Measurements from ENCODE around the gene USP35. TPM values are rescaled to one million over a fixed set of nuclear protein-coding genes. Genes with fewer than 3 reads are reported as not detected.
"Not testable (repeated sequence)": the region's sequence is repeated elsewhere in the genome, so short reads cannot be mapped to it uniquely, and the experiment has no call there.

Gene USP35
- total RNA-seq, 2 donors from 2014 or later: 7.2 to 7.9 TPM

- Mint-ChIP-seq H3K4me1 (ENCODE audit: low read depth in 2 of 2) (no peaks in the 10 kb centered on the region), H3K36me3 (no peaks in the 10 kb centered on the region), H3K27me3 (peaks cover 0 to 6% of the 10 kb centered on the region in 2 donors), H3K27ac (no peak overlapping the region), H3K4me3 (no peak overlapping the region), H3K9me3 (no peaks in the 10 kb centered on the region)
- ATAC-seq (no peak), DNase-seq (ENCODE audit: low spot score) (no peak)
Observed at GRCh38 chr11:78231962-78232501, 43.3 kb downstream of the USP35 start.

DNA sequence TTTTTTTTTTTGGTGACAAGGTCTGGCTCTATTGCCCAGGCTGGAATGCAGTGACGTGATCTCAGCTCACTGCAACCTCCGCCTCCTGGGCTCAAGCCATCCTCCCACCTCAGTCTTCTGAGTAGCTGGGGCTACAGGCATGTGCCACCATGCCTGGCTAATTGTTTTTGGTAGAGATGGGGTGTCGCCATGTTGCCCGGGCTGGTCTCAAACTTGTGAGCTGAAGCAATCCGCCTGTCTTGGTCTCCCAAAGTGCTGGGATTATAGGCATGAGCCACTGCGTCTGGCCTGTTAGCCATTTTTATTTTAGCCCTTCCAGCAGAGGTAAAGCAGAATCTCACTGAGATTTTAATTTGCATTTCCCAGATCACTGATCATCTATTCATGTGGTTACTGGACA is 44.3 kb downstream of the USP35 start:
- H3K27ac Mint-ChIP-seq; H3K36me3 Mint-ChIP-seq; H3K9me3 Mint-ChIP-seq; ATAC-seq; H3K4me3 Mint-ChIP-seq; DNase-seq (ENCODE audit: low spot score); H3K4me1 Mint-ChIP-seq (ENCODE audit: low read depth in 2 of 2): not testable (repeated sequence)
- H3K27me3 Mint-ChIP-seq: peaks cover 4 to 15% of the 10 kb centered on the region in 2 donors

GRCh38 chr11:78234006-78234405 is 45.3 kb downstream of the USP35 start:
- DNase-seq (ENCODE audit: low spot score): no peak
- Mint-ChIP-seq H3K4me1 (ENCODE audit: low read depth in 2 of 2) (no peaks in the 10 kb centered on the region), H3K4me3 (no peak overlapping the region), H3K27me3 (peaks cover 4 to 15% of the 10 kb centered on the region in 2 donors), H3K36me3 (no peaks in the 10 kb centered on the region), H3K9me3 (no peaks in the 10 kb centered on the region), H3K27ac (no peak overlapping the region)
- no peak for ATAC-seq

- Mint-ChIP-seq H3K27me3 (peaks cover 6 to 15% of the 10 kb centered on the region in 2 donors), H3K27ac (no peak overlapping the region), H3K36me3 (peaks cover 12% of the 10 kb centered on the region), H3K9me3 (peaks cover 10% of the 10 kb centered on the region), H3K4me1 (ENCODE audit: low read depth in 2 of 2) (no peaks in the 10 kb centered on the region), H3K4me3 (no peak overlapping the region)
- DNase-seq (ENCODE audit: low spot score): no peak
- ATAC-seq: no peak
Observed at GRCh38 chr11:78237293-78238046, 48.8 kb downstream of the USP35 start.

DNA sequence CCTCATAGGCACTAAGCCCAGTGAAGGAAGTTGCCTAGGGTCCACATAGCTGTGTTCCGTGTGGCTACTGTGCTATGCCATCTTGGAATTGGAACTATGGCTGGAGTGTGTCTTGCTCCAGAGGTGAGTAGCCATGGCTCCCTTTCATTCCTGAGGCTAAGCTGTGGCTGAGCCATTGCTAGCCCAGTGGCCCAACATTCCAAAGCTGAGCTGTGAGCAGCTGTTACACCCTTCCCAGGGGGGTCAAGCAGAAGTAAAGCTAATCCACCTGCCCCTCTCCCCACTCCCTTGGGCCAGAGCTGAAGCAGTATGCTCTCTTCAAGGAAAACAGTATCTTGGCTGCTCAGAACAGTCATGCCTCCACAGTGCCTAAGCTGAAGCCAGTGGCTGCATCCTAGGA is 51.1 kb downstream of the USP35 start:
- Mint-ChIP-seq H3K4me1 (ENCODE audit: low read depth in 2 of 2) (no peaks in the 10 kb centered on the region), H3K36me3 (peaks cover 15% of the 10 kb centered on the region), H3K27me3 (peaks cover 7 to 15% of the 10 kb centered on the region in 2 donors), H3K27ac (no peak overlapping the region), H3K4me3 (no peak overlapping the region), H3K9me3 (peaks cover 12% of the 10 kb centered on the region)
- ATAC-seq: no peak
- DNase-seq (ENCODE audit: low spot score): no peak

DNA sequence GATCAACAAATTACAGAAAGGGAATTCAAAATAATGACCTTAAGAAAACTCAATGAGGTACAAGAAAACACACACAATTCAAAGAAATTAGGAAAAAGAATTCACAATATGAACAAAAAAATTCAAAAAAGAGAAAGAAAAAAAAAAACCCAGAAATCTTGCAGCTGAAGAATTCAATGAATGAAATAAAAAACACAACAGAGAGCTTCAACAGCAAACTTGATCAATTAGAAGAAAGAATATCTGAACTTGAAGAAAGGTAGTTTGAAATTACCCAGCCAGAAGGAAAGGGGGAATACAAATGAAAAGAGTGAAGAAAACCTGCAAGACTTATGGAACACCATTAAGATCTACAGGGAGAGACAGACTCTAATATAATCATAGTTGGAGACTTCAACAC is 52.8 kb downstream of the USP35 start:
- peaks cover 15% of the 10 kb centered on the region for H3K36me3 Mint-ChIP-seq

DNA sequence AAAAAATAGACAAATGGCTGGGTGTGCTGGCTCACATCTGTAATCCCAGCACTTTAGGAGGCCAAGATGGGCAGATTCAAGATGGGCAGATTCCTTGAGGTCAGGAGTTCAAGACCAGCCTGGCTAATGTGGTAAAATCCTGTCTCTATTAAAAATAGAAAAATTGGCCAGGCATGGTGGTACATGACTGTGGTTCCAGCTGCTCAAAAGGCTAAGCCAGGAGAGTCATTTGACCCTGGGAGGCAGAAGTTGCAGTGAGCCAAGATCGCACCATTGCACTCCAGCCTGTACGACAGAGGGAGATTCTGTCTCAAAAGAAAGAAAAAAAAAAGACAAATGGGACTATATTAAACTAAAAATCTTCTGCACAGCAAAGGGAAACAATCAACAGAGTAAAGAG is 55.4 kb downstream of the USP35 start:
- Mint-ChIP-seq H3K9me3 (peaks cover 12% of the 10 kb centered on the region), H3K4me1 (ENCODE audit: low read depth in 2 of 2) (no peaks in the 10 kb centered on the region), H3K27me3 (peaks cover 0 to 2% of the 10 kb centered on the region in 2 donors), H3K4me3 (no peak overlapping the region), H3K36me3 (peaks cover 15% of the 10 kb centered on the region), H3K27ac (no peak overlapping the region)
- ATAC-seq: no peak
- no peak for DNase-seq (ENCODE audit: low spot score)

More for the DNA sequence above, 52.8 kb downstream of the USP35 start:
- Mint-ChIP-seq H3K27me3 (peaks cover 7 to 9% of the 10 kb centered on the region in 2 donors), H3K27ac (no peak overlapping the region), H3K4me3 (no peak overlapping the region), H3K9me3 (peaks cover 12% of the 10 kb centered on the region), H3K4me1 (ENCODE audit: low read depth in 2 of 2) (no peaks in the 10 kb centered on the region)
- ATAC-seq (no peak), DNase-seq (ENCODE audit: low spot score) (no peak)

DNA sequence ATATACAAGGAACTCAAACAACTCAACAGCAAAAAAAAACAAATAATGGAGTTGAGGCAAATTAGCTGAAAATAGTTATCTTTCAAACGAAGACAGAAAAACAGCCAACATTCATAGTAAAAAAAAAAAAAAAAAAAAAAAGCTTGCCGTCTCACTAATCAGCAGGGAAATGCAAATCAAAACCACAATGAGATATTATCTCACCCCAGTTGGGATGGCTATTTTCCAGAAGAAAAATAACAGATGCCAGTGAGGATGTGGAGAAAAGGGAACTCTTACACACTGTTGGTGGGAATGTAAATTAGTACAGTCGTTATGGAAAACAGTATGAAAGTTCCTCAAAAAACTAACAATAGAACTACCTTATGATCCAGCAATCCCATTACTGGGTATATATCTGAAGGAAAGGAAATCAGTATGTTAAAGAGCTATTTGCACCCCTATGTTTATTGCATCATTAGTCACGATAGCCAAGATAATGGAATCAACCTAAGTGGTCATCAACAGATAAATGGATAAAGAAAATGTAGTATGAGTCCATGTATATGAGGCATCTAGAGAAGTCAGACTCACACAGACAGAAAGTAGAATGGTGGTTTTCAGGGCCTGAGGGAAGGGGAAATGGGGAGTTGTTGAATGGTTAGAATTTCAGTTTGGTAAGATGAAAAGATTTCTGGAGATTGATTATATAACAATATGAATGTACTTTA is 56.0 kb downstream of the USP35 start:
- no peak for DNase-seq (ENCODE audit: low spot score)
- no peak for ATAC-seq
- H3K4me1 Mint-ChIP-seq (ENCODE audit: low read depth in 2 of 2): no peaks in the 10 kb centered on the region
- H3K27me3 Mint-ChIP-seq: peaks cover 0 to 2% of the 10 kb centered on the region in 2 donors
- H3K4me3 Mint-ChIP-seq: no peak overlapping the region
- peaks cover 12% of the 10 kb centered on the region for H3K9me3 Mint-ChIP-seq
- H3K27ac Mint-ChIP-seq: no peak overlapping the region
- H3K36me3 Mint-ChIP-seq: peaks cover 15% of the 10 kb centered on the region

GRCh38 chr11:78248191-78248590 is 59.5 kb downstream of the USP35 start:
- ATAC-seq (no peak), DNase-seq (ENCODE audit: low spot score) (no peak)
- Mint-ChIP-seq H3K27me3 (no peaks in the 10 kb centered on the region), H3K27ac (no peak overlapping the region), H3K4me1 (ENCODE audit: low read depth in 2 of 2) (no peaks in the 10 kb centered on the region), H3K9me3 (no peaks in the 10 kb centered on the region), H3K4me3 (no peak overlapping the region), H3K36me3 (no peaks in the 10 kb centered on the region)

DNA sequence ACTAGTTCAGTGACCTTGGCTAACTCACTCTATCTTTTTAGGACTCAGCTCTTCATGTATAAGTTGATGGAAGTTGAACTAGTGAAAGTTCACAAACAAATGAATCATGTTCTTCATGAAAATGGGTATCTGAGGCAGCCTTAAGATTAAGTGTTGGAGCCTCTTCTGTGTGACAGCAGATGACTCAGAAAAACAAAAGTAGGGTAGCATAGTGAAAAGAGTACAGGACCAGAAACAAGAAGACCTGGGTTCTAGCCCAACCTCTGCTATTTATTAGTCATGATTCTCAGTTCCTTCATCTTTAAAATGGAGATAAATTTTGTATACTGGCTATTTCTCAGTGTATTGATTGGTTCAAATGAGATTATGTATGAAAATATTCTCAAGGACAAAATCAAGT is 60.2 kb downstream of the USP35 start:
- H3K9me3 Mint-ChIP-seq: no peaks in the 10 kb centered on the region
- DNase-seq (ENCODE audit: low spot score) (no peak), ATAC-seq (no peak)
- no peaks in the 10 kb centered on the region for H3K36me3 Mint-ChIP-seq
- H3K27me3 Mint-ChIP-seq: peaks cover 0 to 2% of the 10 kb centered on the region in 2 donors
- H3K4me3 Mint-ChIP-seq: no peak overlapping the region
- H3K27ac Mint-ChIP-seq: no peak overlapping the region
- H3K4me1 Mint-ChIP-seq (ENCODE audit: low read depth in 2 of 2): no peaks in the 10 kb centered on the region

GRCh38 chr11:78250099-78250498 is 61.4 kb downstream of the USP35 start:
- H3K27me3 Mint-ChIP-seq: peaks cover 0 to 2% of the 10 kb centered on the region in 2 donors
- no peaks in the 10 kb centered on the region for H3K4me1 Mint-ChIP-seq (ENCODE audit: low read depth in 2 of 2)
- no peak overlapping the region for H3K27ac Mint-ChIP-seq
- H3K9me3 Mint-ChIP-seq: no peaks in the 10 kb centered on the region
- no peak overlapping the region for H3K4me3 Mint-ChIP-seq
- DNase-seq (ENCODE audit: low spot score) (no peak), ATAC-seq (no peak)
- H3K36me3 Mint-ChIP-seq: no peaks in the 10 kb centered on the region

DNA sequence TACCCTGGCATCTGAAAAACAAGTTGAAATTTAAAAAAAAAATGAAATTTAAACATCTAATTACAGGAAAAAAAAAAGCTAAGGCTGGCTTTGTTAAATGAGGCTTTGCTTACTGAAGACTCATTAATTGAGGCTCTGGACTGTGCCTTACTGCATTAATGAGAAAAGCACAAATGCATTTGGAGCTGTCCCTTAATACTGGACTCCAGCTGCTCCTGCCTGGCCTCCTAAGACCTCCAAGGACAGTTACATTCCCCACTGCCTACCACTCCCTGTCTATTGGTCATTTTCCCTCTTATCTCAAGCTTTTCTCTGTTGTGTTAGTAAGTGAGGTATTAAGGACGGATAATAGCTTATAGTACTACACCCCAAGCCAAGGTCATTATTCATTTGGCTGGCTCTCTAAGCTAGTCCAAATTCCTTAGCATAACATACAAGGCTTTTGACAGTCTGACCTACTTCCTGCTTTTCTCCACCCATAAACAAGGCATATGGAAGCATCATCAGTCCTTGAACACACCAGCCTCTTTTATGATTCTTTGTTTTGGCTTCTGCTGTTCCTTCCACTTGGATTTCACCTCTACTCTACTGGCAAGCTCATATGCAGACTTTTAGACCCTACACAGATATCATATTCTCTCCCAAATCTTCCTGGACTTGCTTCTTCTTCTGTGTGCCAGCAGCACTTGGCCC is 62.5 kb downstream of the USP35 start:
- no peak overlapping the region for H3K4me3 Mint-ChIP-seq
- peaks cover 0 to 2% of the 10 kb centered on the region in 2 donors for H3K27me3 Mint-ChIP-seq
- no peak overlapping the region for H3K27ac Mint-ChIP-seq
- H3K9me3 Mint-ChIP-seq: no peaks in the 10 kb centered on the region
- no peaks in the 10 kb centered on the region for H3K4me1 Mint-ChIP-seq (ENCODE audit: low read depth in 2 of 2)
- no peak for DNase-seq (ENCODE audit: low spot score)
- H3K36me3 Mint-ChIP-seq: no peaks in the 10 kb centered on the region
- ATAC-seq: no peak

GRCh38 chr11:78253797-78254196 is 65.1 kb downstream of the USP35 start:
- Mint-ChIP-seq H3K4me1 (ENCODE audit: low read depth in 2 of 2) (no peaks in the 10 kb centered on the region), H3K27me3 (peaks cover 0 to 2% of the 10 kb centered on the region in 2 donors), H3K4me3 (no peak overlapping the region), H3K27ac (no peak overlapping the region), H3K9me3 (no peaks in the 10 kb centered on the region), H3K36me3 (no peaks in the 10 kb centered on the region)
- ATAC-seq: no peak
- DNase-seq (ENCODE audit: low spot score): no peak

DNA sequence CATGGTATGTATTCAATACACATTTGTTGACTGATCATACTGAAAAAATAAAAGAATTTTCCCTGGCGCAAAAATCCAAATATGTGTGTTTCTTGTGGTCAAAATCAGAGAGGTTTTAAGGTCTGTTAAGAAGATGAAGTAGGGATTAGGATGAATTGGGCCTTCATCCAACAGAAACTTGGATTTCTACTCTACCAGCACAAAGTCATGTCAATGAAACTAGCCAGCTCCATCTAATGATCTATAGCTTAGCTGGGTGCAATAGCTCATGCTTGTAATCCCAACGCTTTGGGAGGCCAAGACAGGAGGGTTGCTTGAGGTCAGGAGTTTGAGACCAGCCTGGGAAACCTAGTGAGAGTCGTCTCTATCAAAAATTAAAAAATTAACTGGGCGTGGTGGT is 65.5 kb downstream of the USP35 start:
- ATAC-seq: no peak
- DNase-seq (ENCODE audit: low spot score): no peak
- H3K36me3 Mint-ChIP-seq: no peaks in the 10 kb centered on the region
- no peaks in the 10 kb centered on the region for H3K9me3 Mint-ChIP-seq
- H3K27me3 Mint-ChIP-seq: peaks cover 0 to 2% of the 10 kb centered on the region in 2 donors
- no peak overlapping the region for H3K27ac Mint-ChIP-seq
- H3K4me3 Mint-ChIP-seq: no peak overlapping the region
- no peaks in the 10 kb centered on the region for H3K4me1 Mint-ChIP-seq (ENCODE audit: low read depth in 2 of 2)

All from natural killer cell treated with Interleukin-12 subunit alpha and Interleukin-12 subunit beta and Interleukin-15 and Interleukin-18, amount 100 ng/mL, for 72 hours (primary cell).